HUES48 (cell line): Measurements from ENCODE around the gene DTX3L.

ENCODE experiments used
- H3K27ac ChIP-seq: one replicate; pipeline ENCODE4 v1.7.0; 2013; ENCODE audit warnings: low read depth, low read length, inconsistent platforms
- H3K27me3 ChIP-seq: 2 replicates; pipeline ENCODE4 v1.6.1; 2013; ENCODE audit warnings: mild to moderate bottlenecking, low read length; ENCODE audit not compliant: control insufficient read depth, insufficient read depth
- H3K36me3 ChIP-seq: 2 replicates; pipeline ENCODE4 v1.6.1; 2013; ENCODE audit warnings: low read length; ENCODE audit not compliant: control insufficient read depth, insufficient read depth
- H3K4me1 ChIP-seq: 2 replicates; pipeline ENCODE4 v1.6.1; 2013; ENCODE audit warnings: mild to moderate bottlenecking, low read length; ENCODE audit not compliant: control insufficient read depth, insufficient read depth
- H3K4me3 ChIP-seq: 2 replicates; pipeline ENCODE4 v1.5.1; 2013; ENCODE audit warnings: mild to moderate bottlenecking, low read depth, low read length
- H3K9ac ChIP-seq: 2 replicates; pipeline ENCODE4 v1.6.1; 2013; ENCODE audit warnings: mild to moderate bottlenecking, low read depth, low read length, moderate library complexity
- H3K9me3 ChIP-seq: 2 replicates; pipeline ENCODE4 v1.6.1; 2013; ENCODE audit warnings: low read length; ENCODE audit not compliant: control insufficient read depth, insufficient read depth

DTX3L gene

GRCh38 chr3:122606330-122606729 is 42.2 kb downstream of the DTX3L start:
- Histone ChIP-seq H3K4me3 (no peak overlapping the region), H3K9me3 (no peaks in the 10 kb centered on the region), H3K27me3 (no peaks in the 10 kb centered on the region), H3K9ac (no peak overlapping the region), H3K27ac (no peak overlapping the region), H3K4me1 (no peaks in the 10 kb centered on the region), H3K36me3 (no peaks in the 10 kb centered on the region)

- H3K36me3 ChIP-seq: no peaks in the 10 kb centered on the region
- H3K27ac ChIP-seq: no peak overlapping the region
- no peak overlapping the region for H3K9ac ChIP-seq
- H3K4me1 ChIP-seq: no peaks in the 10 kb centered on the region
- H3K27me3 ChIP-seq: no peaks in the 10 kb centered on the region
- no peaks in the 10 kb centered on the region for H3K9me3 ChIP-seq
- H3K4me3 ChIP-seq: no peak overlapping the region
These were observed 44.8 kb downstream of the DTX3L start for GRCh38 chr3:122608916-122609315.

- Histone ChIP-seq H3K36me3 (no peaks in the 10 kb centered on the region), H3K4me1 (0 out of 2 replicates have a peak, but pooled peaks cover under 1% of the 10 kb centered on the region), H3K27me3 (no peaks in the 10 kb centered on the region), H3K4me3 (no peak overlapping the region), H3K9me3 (no peaks in the 10 kb centered on the region), H3K9ac (no peak overlapping the region), H3K27ac (no peak overlapping the region)
These were observed 45.8 kb downstream of the DTX3L start for GRCh38 chr3:122609798-122610559.

- H3K9ac ChIP-seq: no peak overlapping the region
- H3K27me3 ChIP-seq: no peaks in the 10 kb centered on the region
- no peak overlapping the region for H3K4me3 ChIP-seq
- H3K4me1 ChIP-seq: peaks cover 8% of the 10 kb centered on the region; the same call in 1 of the 2 replicates
- H3K27ac ChIP-seq: no peak overlapping the region
- H3K9me3 ChIP-seq: no peaks in the 10 kb centered on the region
- H3K36me3 ChIP-seq: no peaks in the 10 kb centered on the region
These were observed 48.6 kb downstream of the DTX3L start for GRCh38 chr3:122612696-122613095.

- H3K4me1 ChIP-seq: peaks cover 8% of the 10 kb centered on the region; the same call in 1 of the 2 replicates
These were observed 51.2 kb downstream of the DTX3L start for GRCh38 chr3:122615303-122615702.

GRCh38 chr3:122618614-122619013 is 54.5 kb downstream of the DTX3L start:
- H3K9ac ChIP-seq: no peak overlapping the region

More at GRCh38 chr3:122615303-122615702, 51.2 kb downstream of the DTX3L start:
- no peaks in the 10 kb centered on the region for H3K9me3 ChIP-seq
- no peak overlapping the region for H3K9ac ChIP-seq
- H3K27me3 ChIP-seq: no peaks in the 10 kb centered on the region
- H3K36me3 ChIP-seq: no peaks in the 10 kb centered on the region
- H3K27ac ChIP-seq: no peak overlapping the region
- H3K4me3 ChIP-seq: no peak overlapping the region

GRCh38 chr3:122619040-122619439 is 54.9 kb downstream of the DTX3L start:
- Histone ChIP-seq H3K36me3 (no peaks in the 10 kb centered on the region), H3K9ac (no peak overlapping the region)

More at GRCh38 chr3:122618614-122619013, 54.5 kb downstream of the DTX3L start:
- Histone ChIP-seq H3K4me1 (peaks cover 12% of the 10 kb centered on the region), H3K9me3 (no peaks in the 10 kb centered on the region), H3K36me3 (no peaks in the 10 kb centered on the region), H3K27ac (no peak overlapping the region), H3K27me3 (no peaks in the 10 kb centered on the region), H3K4me3 (no peak overlapping the region)

GRCh38 chr3:122620399-122620798 is 56.3 kb downstream of the DTX3L start:
- peaks cover 8% of the 10 kb centered on the region for H3K4me1 ChIP-seq

More at GRCh38 chr3:122619040-122619439, 54.9 kb downstream of the DTX3L start:
- Histone ChIP-seq H3K27ac (no peak overlapping the region), H3K27me3 (no peaks in the 10 kb centered on the region), H3K4me3 (no peak overlapping the region), H3K4me1 (peaks cover 12% of the 10 kb centered on the region), H3K9me3 (no peaks in the 10 kb centered on the region)

GRCh38 chr3:122621112-122621511 is 57.0 kb downstream of the DTX3L start:
- H3K27me3 ChIP-seq: no peaks in the 10 kb centered on the region
- no peak overlapping the region for H3K9ac ChIP-seq
- no peaks in the 10 kb centered on the region for H3K9me3 ChIP-seq
- no peak overlapping the region for H3K4me3 ChIP-seq
- peaks cover 4% of the 10 kb centered on the region; the same call in 1 of the 2 replicates for H3K4me1 ChIP-seq
- no peak overlapping the region for H3K27ac ChIP-seq
- no peaks in the 10 kb centered on the region for H3K36me3 ChIP-seq

More at GRCh38 chr3:122620399-122620798, 56.3 kb downstream of the DTX3L start:
- H3K9ac ChIP-seq: no peak overlapping the region
- no peaks in the 10 kb centered on the region for H3K27me3 ChIP-seq
- no peak overlapping the region for H3K4me3 ChIP-seq
- no peak overlapping the region for H3K27ac ChIP-seq
- no peaks in the 10 kb centered on the region for H3K9me3 ChIP-seq
- H3K36me3 ChIP-seq: no peaks in the 10 kb centered on the region

GRCh38 chr3:122623031-122623829 is 59.1 kb downstream of the DTX3L start:
- H3K27me3 ChIP-seq: no peaks in the 10 kb centered on the region
- H3K36me3 ChIP-seq: no peaks in the 10 kb centered on the region
- H3K9me3 ChIP-seq: no peaks in the 10 kb centered on the region

More at GRCh38 chr3:122623031-122623829, 59.1 kb downstream of the DTX3L start:
- Histone ChIP-seq H3K27ac (no peak overlapping the region), H3K4me1 (peaks cover 4% of the 10 kb centered on the region; the same call in 1 of the 2 replicates), H3K4me3 (no peak overlapping the region), H3K9ac (no peak overlapping the region)
